ENCODE results near the gene CASKIN2.

- no peak for TF ChIP-seq EZH2 (IDR thresholded peaks at IDR 0.05)
- no peak for TF ChIP-seq CTCF (IDR thresholded peaks at IDR 0.05)
- TF ChIP-seq EZH2phosphoT487 (IDR thresholded peaks at IDR 0.05) = no peak
Measured at GRCh38 chr17:75523647-75524046, 8.3 kb upstream of the CASKIN2 start.

Data from neural progenitor cell (in vitro differentiated cells).